GM19043 (cell line): Measurements from ENCODE around the gene PDCL3.

Source experiments
- ATAC-seq: cut with Tn5 transposase; IDR thresholded peaks from one replicate; pipeline ENCODE4 v1.9.1; 2021; ENCODE audit warnings: low read depth; ENCODE audit not compliant: unreplicated experiment

PDCL3 gene

GRCh38 chr2:100610381-100610831 lies 47.6 kb downstream of the PDCL3 start:
- no peak for ATAC-seq

- ATAC-seq = no peak
Measured at GRCh38 chr2:100611079-100612029, 48.6 kb downstream of the PDCL3 start.

DNA sequence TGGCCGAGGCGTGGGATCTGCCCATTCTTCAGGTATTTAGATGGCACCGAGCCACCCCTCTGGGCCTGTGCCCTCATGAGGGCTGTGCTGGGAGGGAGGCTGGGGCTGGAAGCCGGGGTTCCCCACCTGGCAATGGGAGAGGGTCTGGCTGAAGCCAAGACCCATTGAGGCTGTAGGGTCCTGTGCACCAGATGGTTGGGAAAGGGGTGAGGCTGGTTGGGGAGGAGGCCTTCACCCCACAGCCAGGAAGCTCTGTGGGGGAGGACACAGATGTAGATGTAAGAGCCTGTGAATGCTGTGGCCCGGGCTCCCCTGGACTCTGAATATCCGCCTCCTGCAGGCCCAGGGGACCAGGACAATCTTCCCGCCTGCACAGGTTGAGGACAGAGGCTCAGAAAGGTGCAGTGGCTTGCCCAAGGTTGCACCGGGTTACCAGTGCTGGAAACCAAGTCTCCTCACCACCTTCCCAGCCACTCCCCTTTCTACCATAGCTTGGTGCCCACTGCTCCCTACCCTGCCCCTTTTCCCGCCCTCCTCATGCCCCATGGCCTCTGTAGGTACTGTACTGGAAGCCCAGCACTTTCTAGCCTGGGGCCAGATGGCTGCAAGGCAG lies 49.7 kb downstream of the PDCL3 start:
- no peak for ATAC-seq

- no peak for ATAC-seq
Measured at GRCh38 chr2:100613719-100614118, 50.9 kb downstream of the PDCL3 start.

DNA sequence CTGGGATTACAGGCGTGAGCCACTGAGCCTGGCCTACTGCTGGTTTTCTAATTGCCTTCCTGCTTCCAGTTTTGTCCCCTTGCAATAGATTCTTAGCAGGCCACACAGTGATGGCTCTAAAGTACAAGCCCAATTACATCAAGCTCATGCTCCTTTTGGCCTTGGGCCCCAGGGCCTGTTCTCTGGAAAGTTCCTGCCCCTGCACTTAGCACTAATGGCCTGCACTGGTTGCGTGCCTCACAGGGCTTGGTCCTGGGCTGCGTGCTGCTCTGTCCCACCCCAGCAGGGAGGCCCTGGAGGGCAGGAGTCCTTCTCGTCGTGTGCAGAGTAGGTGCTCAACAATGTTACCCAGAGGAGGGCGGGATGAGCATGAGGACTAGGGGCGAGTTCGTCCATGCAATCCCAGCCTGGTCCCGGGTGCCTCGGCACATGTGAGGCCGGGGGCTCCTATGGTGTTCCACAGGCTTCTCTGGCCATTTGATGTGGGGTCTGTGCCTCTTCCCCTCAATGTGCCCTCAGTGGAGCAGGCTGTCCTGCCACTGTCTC lies 51.7 kb downstream of the PDCL3 start:
- no peak for ATAC-seq

DNA sequence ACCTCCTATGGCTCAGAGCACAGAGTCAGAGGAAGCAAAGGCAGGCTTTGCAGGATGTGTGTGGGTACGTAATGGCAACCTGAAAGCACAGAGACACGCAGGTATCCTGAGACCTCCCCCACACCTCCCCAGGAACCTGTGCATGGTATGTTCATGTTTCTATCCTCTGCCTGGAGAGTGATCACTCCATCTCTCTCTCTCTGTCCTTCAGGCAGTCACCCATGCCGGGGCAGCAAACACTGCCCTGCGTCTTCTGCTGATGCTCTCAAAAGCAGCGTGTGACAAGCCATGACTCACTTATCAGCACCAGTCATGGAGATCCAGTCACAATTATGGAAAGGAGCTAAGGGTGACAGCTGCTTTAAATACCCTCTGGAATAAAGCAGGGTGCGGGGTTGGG lies 52.7 kb downstream of the PDCL3 start:
- no peak for ATAC-seq

DNA sequence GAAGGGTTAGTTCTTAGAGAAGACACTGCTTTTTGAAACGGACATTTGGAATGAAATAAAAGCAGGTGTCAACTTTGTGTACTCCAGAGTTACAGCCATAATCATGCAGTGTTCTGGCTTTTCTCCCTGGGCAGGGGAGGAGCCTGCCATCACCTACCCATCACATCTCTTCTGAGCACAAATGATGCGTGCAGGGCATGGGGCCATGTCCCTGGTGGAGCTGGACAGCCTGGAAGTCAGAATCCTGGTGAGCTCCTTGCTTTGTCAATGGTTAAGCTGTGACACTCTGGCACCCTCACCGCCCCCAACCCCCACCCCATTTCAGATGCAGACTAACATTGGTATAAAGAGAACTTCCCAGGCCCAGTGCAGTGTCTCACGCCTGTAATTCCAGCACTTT lies 53.1 kb downstream of the PDCL3 start:
- no peak for ATAC-seq

DNA sequence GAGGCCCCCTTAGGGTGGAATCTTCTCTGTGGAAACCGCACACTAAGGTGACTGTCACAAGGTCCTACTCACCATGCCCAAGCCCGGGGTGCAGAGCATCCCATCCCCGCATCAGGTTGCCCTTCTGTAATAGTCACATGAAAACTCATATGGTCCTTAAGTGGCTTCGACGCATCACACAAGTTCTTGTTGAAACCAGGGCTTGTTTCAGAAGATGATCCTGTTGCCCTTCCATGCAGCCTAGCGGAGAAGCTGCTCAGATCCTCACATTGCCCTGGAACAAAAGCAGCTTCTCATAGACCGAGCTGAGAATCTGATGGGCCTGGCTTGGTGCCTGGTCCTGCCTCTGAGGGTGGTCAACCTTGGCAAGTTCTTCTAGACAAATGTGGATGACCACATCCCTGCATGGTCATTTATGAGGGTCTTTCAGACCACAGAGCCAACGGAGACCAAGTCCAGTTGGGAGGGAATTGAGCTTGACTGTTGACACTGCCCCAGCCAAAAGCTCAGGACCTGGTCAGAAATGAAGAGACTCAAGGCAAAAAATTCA lies 54.1 kb downstream of the PDCL3 start:
- no peak for ATAC-seq

DNA sequence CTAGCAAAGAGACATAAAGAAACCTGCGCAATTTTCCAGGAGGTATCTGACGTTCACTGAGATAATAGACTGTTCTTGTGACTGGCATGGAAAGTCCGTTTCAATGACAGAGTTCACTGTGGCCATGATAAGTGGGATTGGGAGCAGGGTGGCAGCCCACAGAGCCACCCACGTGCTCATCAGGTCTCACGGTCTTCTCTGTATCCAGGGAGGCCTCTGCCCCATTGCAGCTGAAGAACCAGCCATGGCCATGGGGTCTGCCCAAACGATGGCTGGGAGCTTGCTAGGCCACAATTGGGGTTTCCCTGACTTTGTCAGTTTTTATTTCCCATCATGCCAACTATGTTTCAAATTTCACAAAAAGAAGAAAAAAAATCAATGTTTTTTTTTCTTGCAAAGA lies 57.2 kb downstream of the PDCL3 start:
- no peak for ATAC-seq

DNA sequence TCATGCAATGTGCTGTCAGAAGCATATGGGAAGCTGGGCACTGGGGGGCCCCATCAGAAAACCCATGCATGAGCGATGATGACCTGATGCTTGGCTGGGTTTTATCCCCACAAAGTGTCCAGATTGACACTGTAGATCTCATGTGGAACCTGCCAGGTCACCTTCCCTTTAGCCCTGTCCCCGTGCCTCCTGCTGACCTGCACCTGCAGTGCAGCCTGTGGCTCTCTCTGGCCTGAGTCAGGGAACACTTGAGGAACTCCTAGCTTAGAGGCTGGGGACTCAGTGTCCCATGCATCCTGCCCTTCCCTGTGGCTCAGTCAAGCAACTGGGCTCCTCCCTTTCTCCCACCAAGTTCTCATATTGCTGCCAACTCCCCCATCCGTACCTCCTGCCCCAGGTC lies 57.7 kb downstream of the PDCL3 start:
- no peak for ATAC-seq

DNA sequence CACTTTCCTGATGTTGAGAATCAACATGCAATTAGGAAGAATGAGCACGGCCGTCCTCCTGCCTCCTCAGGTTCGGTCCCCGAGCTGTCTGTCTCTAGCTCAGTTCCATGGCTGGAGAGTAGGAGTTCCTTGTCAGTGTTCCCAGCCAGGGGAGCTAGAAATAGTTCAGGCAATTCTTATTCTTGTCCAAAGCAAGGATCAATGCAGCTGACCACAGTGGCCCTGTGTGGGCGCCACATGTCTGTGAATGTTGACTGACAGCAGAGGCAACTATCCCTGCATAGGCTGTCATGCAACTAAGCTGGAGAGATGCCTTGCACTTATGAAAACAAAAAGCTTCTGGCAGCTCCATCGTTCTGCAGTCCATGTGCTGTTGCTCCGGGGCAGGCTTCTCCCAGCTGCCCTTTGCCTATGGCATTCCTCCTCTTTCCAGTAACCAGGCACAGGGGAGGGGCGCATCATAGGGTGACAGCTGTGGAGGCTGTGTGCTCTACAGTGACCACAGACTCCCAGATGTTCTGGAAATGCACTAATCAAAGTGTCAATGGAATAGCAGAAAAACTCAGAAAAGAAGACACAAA lies 58.7 kb downstream of the PDCL3 start:
- ATAC-seq = no peak

DNA sequence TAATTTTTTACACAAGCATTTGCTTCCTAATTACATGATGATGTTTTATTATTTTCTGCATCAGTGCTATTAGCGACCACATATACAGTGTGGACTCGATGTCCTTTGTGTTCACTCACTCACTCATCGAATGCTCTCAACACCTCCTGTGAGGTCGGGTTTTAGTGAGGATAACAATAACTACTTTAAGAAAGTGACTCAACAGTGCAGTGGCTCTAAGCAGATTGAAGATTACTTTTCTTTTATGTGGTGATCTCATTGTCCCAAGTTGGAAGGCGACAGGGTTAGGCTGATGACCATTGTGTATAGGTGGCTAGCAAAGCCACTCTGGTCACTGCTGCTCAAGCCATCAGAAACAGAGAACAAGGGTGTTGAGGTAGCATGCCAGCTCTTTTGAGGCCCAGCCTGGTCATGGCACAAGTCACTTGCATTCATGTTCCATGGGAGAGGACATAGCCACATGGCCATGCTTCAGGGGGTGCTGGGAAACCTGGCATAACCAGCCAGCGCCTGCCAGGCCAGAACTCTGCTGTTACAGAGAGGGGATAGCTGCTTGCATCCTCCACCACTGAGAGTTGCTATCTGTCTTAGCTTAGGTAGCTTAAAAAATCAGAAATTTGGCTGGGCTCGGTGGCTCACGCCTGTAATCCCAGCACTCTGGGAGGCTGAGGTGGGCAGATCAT lies 60.4 kb downstream of the PDCL3 start:
- ATAC-seq = no peak

GRCh38 chr2:100623930-100624329 lies 61.1 kb downstream of the PDCL3 start:
- ATAC-seq = no peak

DNA sequence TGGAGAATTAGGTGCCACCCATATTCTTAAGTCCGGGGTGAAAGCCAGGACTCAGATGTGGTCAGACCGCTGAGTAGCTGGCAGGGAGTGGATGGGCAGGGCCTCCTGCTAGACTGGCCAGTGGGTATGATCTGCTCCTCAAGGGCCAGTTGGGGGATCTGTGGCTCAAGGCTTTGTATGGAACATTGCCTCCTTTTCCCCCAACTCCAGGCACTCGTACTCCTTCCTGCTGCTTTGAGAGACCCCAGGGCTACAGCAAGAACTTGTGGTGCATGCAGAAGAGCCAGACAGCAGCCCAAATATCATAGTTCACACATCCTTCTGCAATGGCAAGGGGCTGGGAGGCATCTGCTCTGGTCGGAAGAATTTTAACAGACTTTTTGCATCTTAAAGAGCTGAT lies 61.7 kb downstream of the PDCL3 start:
- ATAC-seq = no peak

DNA sequence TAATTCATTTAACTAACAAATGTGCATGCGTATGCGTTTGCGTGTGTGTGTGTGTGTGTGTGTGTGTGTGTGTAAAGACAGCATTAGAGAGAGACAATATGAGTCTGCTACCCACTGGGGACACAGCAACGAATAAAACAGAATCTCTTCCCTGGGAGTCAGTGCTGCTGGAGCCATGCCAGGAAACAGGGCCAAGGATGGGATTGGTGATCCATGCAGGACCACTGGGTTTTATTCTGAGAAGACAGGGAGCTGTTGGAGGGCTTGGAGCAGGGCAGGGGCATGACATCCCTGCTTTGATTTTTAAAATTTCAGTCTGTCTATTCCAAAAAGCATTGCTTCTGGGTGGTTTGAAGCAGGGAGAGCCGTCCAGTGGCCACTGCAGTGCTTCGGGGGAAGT lies 62.9 kb downstream of the PDCL3 start:
- ATAC-seq = no peak
